Endothelial cell of umbilical vein (primary cell): Measurements from ENCODE around the gene NRARP. TPM values are rescaled to one million over a fixed set of nuclear protein-coding genes. Genes with fewer than 3 reads are reported as not detected.
A peak's percentile ranks its signal among the peaks of the same experiment; 100 is the strongest.

ENCODE experiments used
- BruUV-seq: library from RNA; stranded (reverse); fragments of 400-500 nt; replicated peaks from 2 replicates; lab custom pipeline; 2021; lab: Mats Ljungman, UMichigan
- CTCF ChIA-PET: fragments of 300-600, 350-600 bp; sonication (Branson Sonifier 250); formaldehyde crosslinking; loops from one replicate; lab custom pipeline; 2021; ENCODE audit warnings: antibody characterized with exemption, inconsistent platforms; lab: Charles Lee
- POLR2A ChIA-PET: fragments of 300-600, 350-600 bp; sonication (Branson Sonifier 250); formaldehyde crosslinking; loops from one replicate; lab custom pipeline; 2021; ENCODE audit warnings: antibody characterized with exemption, inconsistent platforms; lab: Charles Lee
- DNase-seq: peaks from one replicate; pipeline ENCODE4 v3.0.0-alpha.2; 2011; ENCODE audit warnings: low read depth, low spot score
- FAIRE-seq: peaks from 2 replicates; lab custom pipeline; 2011; peaks lifted over from hg19 to GRCh38; lab: Jason Lieb, UNC
- H2AFZ ChIP-seq: 2 replicates; pipeline ENCODE4 v1.6.0; 2012; ENCODE audit warnings: low read depth, low read length, control low read depth, inconsistent platforms
- H3K27ac ChIP-seq: 2 replicates; pipeline ENCODE4 v1.5.1; 2011; ENCODE audit warnings: low read depth, mild to moderate bottlenecking, control low read depth, low read length, moderate library complexity; ENCODE audit not compliant: insufficient read depth
- H3K27me3 ChIP-seq, 2 experiments: 2 replicates each; pipeline versions ENCODE4 v1.6.0 to v1.6.1; 2011; ENCODE audit warnings: low read length in 2 of 2, mixed read lengths in 1 of 2; ENCODE audit not compliant: control insufficient read depth in 2 of 2, insufficient read depth in 2 of 2
- H3K36me3 ChIP-seq, 2 experiments: 2 replicates in 1 of 2; 3 replicates in 1 of 2; pipeline ENCODE4 v1.5.1; 2011; ENCODE audit warnings: low read length in 2 of 2, mild to moderate bottlenecking in 1 of 2, moderate library complexity in 1 of 2; ENCODE audit not compliant: control insufficient read depth in 2 of 2, insufficient read depth in 2 of 2; ENCODE audit errors: extremely low read depth in 1 of 2
- H3K4me1 ChIP-seq: 3 replicates; pipeline ENCODE4 v1.5.1; 2011; ENCODE audit warnings: mild to moderate bottlenecking, low read length; ENCODE audit not compliant: control insufficient read depth, insufficient read depth; ENCODE audit errors: extremely low read depth
- H3K4me2 ChIP-seq: 2 replicates; pipeline ENCODE4 v1.6.1; 2011; ENCODE audit warnings: low read length, control low read depth, mixed read lengths; ENCODE audit not compliant: insufficient read depth
- H3K4me3 ChIP-seq, 3 experiments: fragments of 200-600 bp in 1 of 3; sonication (generic), shearing (Covaris generic) in 1 of 3; replicated peaks in 1 of 3; 2 replicates each; pipeline ENCODE4 v1.5.1; 2011 to 2016; ENCODE audit warnings: control low read depth in 3 of 3, low read length in 3 of 3, mild to moderate bottlenecking in 2 of 3, inconsistent platforms in 1 of 3, low read depth in 1 of 3, moderate library complexity in 1 of 3; ENCODE audit not compliant: insufficient read depth in 1 of 3
- H3K79me2 ChIP-seq: 2 replicates; pipeline ENCODE4 v1.6.0; 2012; ENCODE audit warnings: low read length, inconsistent platforms; ENCODE audit not compliant: control insufficient read depth, insufficient read depth
- H3K9ac ChIP-seq: replicated peaks from 2 replicates; pipeline ENCODE3; 2011; ENCODE audit warnings: low read length, control low read depth; ENCODE audit not compliant: insufficient read depth; ENCODE audit errors: extremely low read depth
- H3K9me1 ChIP-seq: replicated peaks from 3 replicates; pipeline ENCODE4 v1.6.0; 2011; ENCODE audit warnings: mild to moderate bottlenecking, low read length; ENCODE audit not compliant: control insufficient read depth, insufficient read depth; ENCODE audit errors: extremely low read depth
- H3K9me3 ChIP-seq: replicated peaks from 2 replicates; pipeline ENCODE4 v1.5.1; 2012; ENCODE audit warnings: low read length, inconsistent platforms; ENCODE audit not compliant: control insufficient read depth, insufficient read depth
- H4K20me1 ChIP-seq: replicated peaks from 2 replicates; pipeline ENCODE3; 2011; ENCODE audit warnings: mild to moderate bottlenecking, low read length; ENCODE audit not compliant: control insufficient read depth, insufficient read depth; ENCODE audit errors: extremely low read depth
- FOS ChIP-seq: IDR thresholded peaks from 2 replicates; pipeline ENCODE4 v1.6.1; 2011; ENCODE audit warnings: mild to moderate bottlenecking, low read length, moderate library complexity, borderline replicate concordance; ENCODE audit not compliant: insufficient read depth
- JUN ChIP-seq: IDR thresholded peaks from 2 replicates; pipeline ENCODE4 v1.6.1; 2011; ENCODE audit warnings: borderline replicate concordance, low read depth; ENCODE audit not compliant: insufficient read length, insufficient read depth
- POLR2A ChIP-seq: IDR thresholded peaks from 2 replicates; pipeline ENCODE4 v1.6.1; 2012; ENCODE audit warnings: low read depth, mild to moderate bottlenecking, control low read depth, low read length
- POLR2AphosphoS5 ChIP-seq: IDR thresholded peaks from 2 replicates; pipeline ENCODE4 v1.6.1; 2012; ENCODE audit warnings: low read depth, mild to moderate bottlenecking, control low read depth, low read length, moderate library complexity; ENCODE audit not compliant: insufficient read depth
- dilution Hi-C: fragments of 300-500 bp; cut with MboI; formaldehyde crosslinking; loops from one replicate; pipeline ENCODE4 v1.15.0; 2019; ENCODE audit warnings: low sequenced_read_pairs; ENCODE audit not compliant: extremely low pct_ligation_motif_present
- intact Hi-C: fragments of 100-400 bp; cut with micrococcal nuclease; formaldehyde crosslinking; loops from one replicate; pipeline ENCODE4 v1.10.0; 2022
- polyA plus RNA-seq, 4 experiments: library from polyadenylated mRNA; depleted of rRNA in 3 of 4; stranded (reverse) in 3 of 4; unstranded in 1 of 4; fragments of >200 nt; gene quantifications; 2 replicates each; pipeline versions ENCODE4 v1.2.1 to v1.2.3, GENCODE V29; 2011 to 2012; ENCODE audit warnings: missing spikeins in 1 of 4
- total RNA-seq: library from RNA; stranded (reverse); gene quantifications from 2 replicates; pipeline ENCODE4 v1.2.3, GENCODE V29; 2021
- TF ChIP-seq, protein P1 (sequence below), 2 donors: IDR thresholded peaks; 1 replicate in 1 of 2; 2 replicates in 1 of 2; pipeline ENCODE4 v1.5.1; 2011; ENCODE audit warnings: low read length in 2 of 2, mild to moderate bottlenecking in 2 of 2, moderate library complexity in 2 of 2, control low read depth in 1 of 2, inconsistent platforms in 1 of 2, low read depth in 1 of 2; ENCODE audit not compliant: insufficient read depth in 1 of 2; ENCODE audit errors: extremely low read depth in 1 of 2

NRARP gene
- total and polyA plus RNA-seq, 2 donors (not counting 3 experiments of a cell fraction or from before 2014, with no cell fraction given), result 50.0 to 72.9 TPM

- Histone ChIP-seq H3K9me3 (no peaks in the 10 kb centered on the region), H4K20me1 (no peaks in the 10 kb centered on the region), H3K27ac (no peak overlapping the region), H3K9me1 (no peaks in the 10 kb centered on the region), H3K36me3 (peaks cover 2 to 5% of the 10 kb centered on the region in 2 experiments), H3K4me1 (peaks cover 14% of the 10 kb centered on the region), H3K79me2 (peaks cover 18% of the 10 kb centered on the region), H3K27me3 (no peaks in the 10 kb centered on the region), H3K4me2 (peak overlapping the region; percentile 71), H2AFZ (peak overlapping the region; percentile 56), H3K9ac (peak overlapping the region; percentile 65), H3K4me3 (peak overlapping the region; percentile 12 to 94 (median 41))
- DNase-seq (peak; percentile 38), FAIRE-seq (peak; percentile 42)
- ChIA-PET POLR2A (interaction anchor here (1.0 to 4.9 kb wide), 3 partner anchors 13 to 15 kb away, joined by 3 to 66 read pairs (median 14); partner anchors contain the start of gene TUBB4B), CTCF (interaction anchor here (1.2 to 4.4 kb wide), 6 partner anchors 11 to 168 kb away, joined by 3 to 31 read pairs (median 6); partner anchors contain the start of genes EXD3, NOXA1, TOR4A and TUBB4B)
- intact Hi-C loops (loop anchor here (1.0 to 2.0 kb wide), 3 partner anchors 13 to 22 kb away; partner anchors contain the start of gene TOR4A), dilution Hi-C loops (no loop called here)
- TF ChIP-seq, protein P1, sequence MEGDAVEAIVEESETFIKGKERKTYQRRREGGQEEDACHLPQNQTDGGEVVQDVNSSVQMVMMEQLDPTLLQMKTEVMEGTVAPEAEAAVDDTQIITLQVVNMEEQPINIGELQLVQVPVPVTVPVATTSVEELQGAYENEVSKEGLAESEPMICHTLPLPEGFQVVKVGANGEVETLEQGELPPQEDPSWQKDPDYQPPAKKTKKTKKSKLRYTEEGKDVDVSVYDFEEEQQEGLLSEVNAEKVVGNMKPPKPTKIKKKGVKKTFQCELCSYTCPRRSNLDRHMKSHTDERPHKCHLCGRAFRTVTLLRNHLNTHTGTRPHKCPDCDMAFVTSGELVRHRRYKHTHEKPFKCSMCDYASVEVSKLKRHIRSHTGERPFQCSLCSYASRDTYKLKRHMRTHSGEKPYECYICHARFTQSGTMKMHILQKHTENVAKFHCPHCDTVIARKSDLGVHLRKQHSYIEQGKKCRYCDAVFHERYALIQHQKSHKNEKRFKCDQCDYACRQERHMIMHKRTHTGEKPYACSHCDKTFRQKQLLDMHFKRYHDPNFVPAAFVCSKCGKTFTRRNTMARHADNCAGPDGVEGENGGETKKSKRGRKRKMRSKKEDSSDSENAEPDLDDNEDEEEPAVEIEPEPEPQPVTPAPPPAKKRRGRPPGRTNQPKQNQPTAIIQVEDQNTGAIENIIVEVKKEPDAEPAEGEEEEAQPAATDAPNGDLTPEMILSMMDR (IDR thresholded peaks at IDR 0.05; ENCODE audit: extremely low read depth in 1 of 2, insufficient read depth in 1 of 2, low read depth in 1 of 2, low read length in 2 of 2), result no peak
- TF ChIP-seq JUN (no peak), FOS (no peak), POLR2A (no peak), POLR2AphosphoS5 (no peak)
- no TSS peak for BruUV-seq
These were observed 46.5 kb downstream of the NRARP start for GRCh38 chr9:137255448-137256114.
